GM12878 (cell line): Measurements from ENCODE around the gene FAM117B. TPM values are rescaled to one million over a fixed set of nuclear protein-coding genes. Genes with fewer than 3 reads are reported as not detected.

Experiments
- ATAC-seq: fragments of 200-7000 bp; cut with Tn5 transposase; 3 replicates; pipeline ENCODE4 v1.9.1; 2020; ENCODE audit warnings: mild to moderate bottlenecking, moderate library complexity
- BruUV-seq: library from RNA; stranded (reverse); fragments of 400-500 nt; replicated peaks from 2 replicates; lab custom pipeline; 2021; lab: Mats Ljungman, UMichigan
- CTCF ChIA-PET: fragments of 300-600 bp; sonication (Branson Sonifier 250); formaldehyde crosslinking; extraction: SDS; loops from one replicate; lab custom pipeline; 2021; ENCODE audit warnings: inconsistent platforms; lab: Yijun Ruan, JAX
- POLR2A ChIA-PET: fragments of 350-600 bp; formaldehyde crosslinking; extraction: SDS; loops from one replicate; lab custom pipeline; 2021; ENCODE audit warnings: inconsistent platforms; lab: Charles Lee
- RAD21 ChIA-PET: fragments of 300-600 bp; sonication (Branson Sonifier 250); formaldehyde crosslinking; loops from one replicate; lab custom pipeline; 2023; ENCODE audit warnings: antibody characterized with exemption; ENCODE audit not compliant: unreplicated experiment; lab: Charles Lee
- SMC1A ChIA-PET: fragments of 300-600 bp; sonication (Branson Sonifier 250); formaldehyde crosslinking; loops from one replicate; lab custom pipeline; 2023; ENCODE audit not compliant: unreplicated experiment, uncharacterized antibody; lab: Charles Lee
- DNase-seq: peaks from one replicate; pipeline ENCODE4 v3.0.0-alpha.2; 2011; ENCODE audit warnings: low read depth, low spot score
- FAIRE-seq: peaks from 3 replicates; lab custom pipeline; 2011; peaks lifted over from hg19 to GRCh38; lab: Jason Lieb, UNC
- H2AFZ ChIP-seq: 2 replicates; pipeline ENCODE4 v1.6.0; 2011; ENCODE audit warnings: low read depth, low read length, control low read depth; ENCODE audit not compliant: control insufficient read depth
- H3K27ac ChIP-seq: 2 replicates; pipeline ENCODE4 v1.5.1; 2011; ENCODE audit warnings: control low read depth; ENCODE audit not compliant: control insufficient read depth, insufficient read depth
- H3K27me3 ChIP-seq, 2 experiments: replicated peaks in 1 of 2; 2 replicates each; pipeline versions ENCODE4 v1.6.0 to v1.6.1; 2011; ENCODE audit warnings: low read length in 1 of 2; ENCODE audit not compliant: control insufficient read depth in 2 of 2, insufficient read depth in 2 of 2
- H3K36me3 ChIP-seq, 2 experiments: 2 replicates each; pipeline ENCODE4 v1.5.1; 2011; ENCODE audit warnings: low read length in 1 of 2; ENCODE audit not compliant: control insufficient read depth in 2 of 2, insufficient read depth in 2 of 2
- H3K4me1 ChIP-seq: 2 replicates; pipeline ENCODE4 v1.6.1; 2011; ENCODE audit warnings: mild to moderate bottlenecking, low read length, moderate library complexity, mixed read lengths; ENCODE audit not compliant: control insufficient read depth, insufficient read depth
- H3K4me2 ChIP-seq: 2 replicates; pipeline ENCODE4 v1.6.0; 2011; ENCODE audit warnings: control low read depth; ENCODE audit not compliant: control insufficient read depth, insufficient read depth
- H3K4me3 ChIP-seq: fragments of 200-600 bp; sonication (generic); 2 replicates; pipeline ENCODE4 v1.5.1; 2016
- H3K79me2 ChIP-seq: 2 replicates; pipeline ENCODE4 v1.6.0; 2011; ENCODE audit warnings: low read length; ENCODE audit not compliant: control insufficient read depth, insufficient read depth
- H3K9ac ChIP-seq: 2 replicates; pipeline ENCODE4 v1.8.0; 2011; ENCODE audit warnings: low read length, control low read depth, mixed read lengths; ENCODE audit not compliant: control insufficient read depth, insufficient read depth
- H3K9me3 ChIP-seq: replicated peaks from 3 replicates; pipeline ENCODE4 v1.5.1; 2011; ENCODE audit warnings: mild to moderate bottlenecking, low read length; ENCODE audit not compliant: control insufficient read depth, insufficient read depth
- H4K20me1 ChIP-seq: 2 replicates; pipeline ENCODE4 v1.6.0; 2011; ENCODE audit not compliant: control insufficient read depth, insufficient read depth
- BHLHE40 ChIP-seq, 2 experiments: fragments of 450-650 bp in 1 of 2; IDR thresholded peaks; 2 replicates each; pipeline ENCODE4 v1.6.1; 2011 to 2017; ENCODE audit warnings: low read depth in 2 of 2, borderline replicate concordance in 1 of 2, improper control_type of control experiment in 1 of 2, low read length in 1 of 2, mild to moderate bottlenecking in 1 of 2
- CHD2 ChIP-seq: IDR thresholded peaks from 2 replicates; pipeline ENCODE4 v1.6.1; 2011; ENCODE audit warnings: low read depth, low read length, improper control_type of control experiment, borderline replicate concordance
- GABPA ChIP-seq: IDR thresholded peaks from 2 replicates; pipeline ENCODE4 v1.6.1; 2014; ENCODE audit warnings: antibody characterized with exemption, low read depth, mild to moderate bottlenecking, inconsistent platforms
- MTA3 ChIP-seq: IDR thresholded peaks from 2 replicates; pipeline ENCODE4 v1.6.1; 2012; ENCODE audit warnings: low read length, inconsistent platforms, borderline replicate concordance
- POLR2AphosphoS5 ChIP-seq: IDR thresholded peaks from 2 replicates; pipeline ENCODE4 v1.6.1; 2011; ENCODE audit warnings: mild to moderate bottlenecking, low read length, inconsistent platforms
- RBBP5 ChIP-seq: fragments of 200-600 bp; sonication (generic); conservative IDR thresholded peaks from 2 replicates; pipeline ENCODE4 v1.6.1; 2016
- SREBF1 ChIP-seq: IDR thresholded peaks from 2 replicates; pipeline ENCODE4 v1.6.1; 2012; ENCODE audit warnings: mild to moderate bottlenecking, low read length
- WGBS: methylation state at CpG from one replicate; pipeline ENCODE4 v1.1.6; 2016; ENCODE audit warnings: low lambda C conversion rate; ENCODE audit not compliant: insufficient replicate concordance, insufficient coverage; ENCODE audit errors: missing lambda C conversion rate; 5-methylcytosine and 5-hydroxymethylcytosine counted together
- in situ Hi-C: fragments of 300-500 bp; cut with MboI; formaldehyde crosslinking; loops from 9 replicates; pipeline ENCODE4 v1.14.3; 2018; ENCODE audit warnings: mixed read lengths
- intact Hi-C: fragments of 100-400 bp; cut with micrococcal nuclease; formaldehyde crosslinking; loops from one replicate; pipeline ENCODE4 v1.14.2; 2022; ENCODE audit not compliant: unreplicated experiment
- polyA plus RNA-seq, 11 experiments: library from polyadenylated mRNA; depleted of rRNA in 4 of 11; unstranded in 6 of 11; stranded (reverse) in 5 of 11; fragments of >200 nt; fragmentation: Nextera tagmentation in 4 of 11; fragmentation: Illumina TruSeq in 1 of 11; extraction: Ambion mirVana in 4 of 11; extraction: Trizol in 1 of 11; gene quantifications; 1 replicate in 1 of 11; 2 replicates in 10 of 11; pipeline versions ENCODE4 v1.2.1 to v1.2.3, GENCODE V29; 2011 to 2016; ENCODE audit warnings: inconsistent platforms in 2 of 11, missing spikeins in 2 of 11, low read depth in 1 of 11
- total RNA-seq, 4 experiments: library from RNA; depleted of rRNA in 3 of 4; stranded (reverse); fragments of >200 nt in 3 of 4; fragmentation: Illumina TruSeq in 1 of 4; extraction: Trizol in 1 of 4; gene quantifications; 2 replicates each; pipeline versions ENCODE4 v1.2.1 to v1.2.3, GENCODE V29; 2013 to 2021
- TF ChIP-seq, protein P1 (sequence below): fragments of 450-650 bp; IDR thresholded peaks from 2 replicates; pipeline ENCODE4 v1.6.1; 2017; ENCODE audit warnings: low read depth, mild to moderate bottlenecking, moderate library complexity
- TF ChIP-seq, protein P2 (sequence below): IDR thresholded peaks from 2 replicates; pipeline ENCODE4 v1.6.1; 2011; ENCODE audit warnings: borderline replicate concordance, low read depth, mild to moderate bottlenecking, moderate library complexity, mixed read lengths, low read length; ENCODE audit not compliant: insufficient read depth; ENCODE audit errors: extremely low read length
- TF ChIP-seq, protein P3 (sequence below): fragments of 450-650 bp; IDR thresholded peaks from 2 replicates; pipeline ENCODE4 v1.6.1; 2016; ENCODE audit warnings: mild to moderate bottlenecking
- TF ChIP-seq, protein P4 (sequence below): fragments of 450-650 bp; IDR thresholded peaks from 2 replicates; pipeline ENCODE4 v1.6.1; 2017; ENCODE audit warnings: borderline replicate concordance
- TF ChIP-seq, protein P5 (sequence below): fragments of 150-350 bp; IDR thresholded peaks from 2 replicates; pipeline ENCODE4 v1.6.1; 2016; ENCODE audit warnings: low read depth, low read length

The FAM117B gene
- total and polyA plus RNA-seq, 10 of the 15 experiments (the other 5 are each of a cell fraction or from before 2014, with no cell fraction given): 1.6 to 7.6 (median 4.2) TPM

DNA sequence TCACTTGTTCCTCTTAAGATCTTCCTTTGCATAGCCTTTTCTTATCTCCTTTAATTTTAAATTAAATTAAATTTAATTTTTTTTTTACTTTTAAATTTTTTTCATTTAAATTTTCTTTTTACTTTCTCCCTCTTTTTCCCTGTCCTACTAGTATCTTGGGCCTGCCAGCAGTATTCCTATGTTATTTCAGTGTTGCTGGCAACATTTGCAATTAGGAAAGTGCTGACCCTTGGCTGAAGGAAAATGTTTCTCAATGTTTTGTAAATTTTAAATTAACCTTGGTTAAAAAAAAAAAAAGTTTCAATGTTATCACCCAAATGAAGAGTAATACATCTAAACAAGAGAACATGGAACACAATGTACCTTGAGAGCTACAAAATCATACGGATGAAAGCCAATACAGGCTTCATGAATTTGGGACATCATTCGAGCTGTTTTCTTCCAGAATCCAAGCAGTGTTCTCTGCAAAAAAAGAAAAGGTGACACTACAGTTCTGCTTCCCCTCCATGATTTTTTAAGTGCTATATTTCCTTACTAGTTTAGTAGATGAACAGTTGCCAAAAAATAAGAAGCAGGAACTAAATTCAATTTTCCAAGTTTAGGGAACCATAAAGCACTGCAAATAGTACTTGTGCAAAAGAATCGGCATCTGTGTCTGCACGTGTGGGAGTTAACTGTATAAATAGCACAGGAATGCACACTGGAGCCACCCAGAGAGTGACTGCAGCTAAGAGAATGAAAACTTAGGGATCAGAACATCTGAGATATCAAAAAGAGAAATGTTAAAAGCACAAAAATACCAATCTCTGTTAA is 181.0 kb downstream of the FAM117B start:
- CTCF ChIA-PET: interaction anchor here (1.2 kb wide), 1 partner anchor 28 kb away, joined by 3 read pairs; no protein-coding TSS in a partner anchor
- Histone ChIP-seq H3K27ac (no peak overlapping the region), H4K20me1 (no peaks in the 10 kb centered on the region), H3K9ac (no peak overlapping the region), H2AFZ (no peak overlapping the region), H3K9me3 (no peaks in the 10 kb centered on the region), H3K27me3 (no peaks in the 10 kb centered on the region), H3K4me1 (no peaks in the 10 kb centered on the region), H3K36me3 (no peaks in the 10 kb centered on the region), H3K4me2 (no peak overlapping the region), H3K79me2 (no peaks in the 10 kb centered on the region), H3K4me3 (no peak overlapping the region)
- DNase-seq: no peak
- in situ Hi-C loops: no loop called here
- RAD21 ChIA-PET: interaction anchor here (1.2 kb wide), 1 partner anchor 227 kb away, joined by 4 read pairs; no protein-coding TSS in a partner anchor
- no peak for TF ChIP-seq BHLHE40 (IDR thresholded peaks at IDR 0.05; ENCODE audit: borderline replicate concordance in 1 of 2, low read depth in 2 of 2, low read length in 1 of 2)
- TF ChIP-seq, protein P1, sequence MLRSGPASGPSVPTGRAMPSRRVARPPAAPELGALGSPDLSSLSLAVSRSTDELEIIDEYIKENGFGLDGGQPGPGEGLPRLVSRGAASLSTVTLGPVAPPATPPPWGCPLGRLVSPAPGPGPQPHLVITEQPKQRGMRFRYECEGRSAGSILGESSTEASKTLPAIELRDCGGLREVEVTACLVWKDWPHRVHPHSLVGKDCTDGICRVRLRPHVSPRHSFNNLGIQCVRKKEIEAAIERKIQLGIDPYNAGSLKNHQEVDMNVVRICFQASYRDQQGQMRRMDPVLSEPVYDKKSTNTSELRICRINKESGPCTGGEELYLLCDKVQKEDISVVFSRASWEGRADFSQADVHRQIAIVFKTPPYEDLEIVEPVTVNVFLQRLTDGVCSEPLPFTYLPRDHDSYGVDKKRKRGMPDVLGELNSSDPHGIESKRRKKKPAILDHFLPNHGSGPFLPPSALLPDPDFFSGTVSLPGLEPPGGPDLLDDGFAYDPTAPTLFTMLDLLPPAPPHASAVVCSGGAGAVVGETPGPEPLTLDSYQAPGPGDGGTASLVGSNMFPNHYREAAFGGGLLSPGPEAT: no peak
- TF ChIP-seq SREBF1: no peak
- TF ChIP-seq, protein P2, sequence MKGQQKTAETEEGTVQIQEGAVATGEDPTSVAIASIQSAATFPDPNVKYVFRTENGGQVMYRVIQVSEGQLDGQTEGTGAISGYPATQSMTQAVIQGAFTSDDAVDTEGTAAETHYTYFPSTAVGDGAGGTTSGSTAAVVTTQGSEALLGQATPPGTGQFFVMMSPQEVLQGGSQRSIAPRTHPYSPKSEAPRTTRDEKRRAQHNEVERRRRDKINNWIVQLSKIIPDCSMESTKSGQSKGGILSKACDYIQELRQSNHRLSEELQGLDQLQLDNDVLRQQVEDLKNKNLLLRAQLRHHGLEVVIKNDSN: no peak
- TF ChIP-seq POLR2AphosphoS5: no peak
- no peak for TF ChIP-seq CHD2
- no peak for TF ChIP-seq MTA3
- TF ChIP-seq, protein P3, sequence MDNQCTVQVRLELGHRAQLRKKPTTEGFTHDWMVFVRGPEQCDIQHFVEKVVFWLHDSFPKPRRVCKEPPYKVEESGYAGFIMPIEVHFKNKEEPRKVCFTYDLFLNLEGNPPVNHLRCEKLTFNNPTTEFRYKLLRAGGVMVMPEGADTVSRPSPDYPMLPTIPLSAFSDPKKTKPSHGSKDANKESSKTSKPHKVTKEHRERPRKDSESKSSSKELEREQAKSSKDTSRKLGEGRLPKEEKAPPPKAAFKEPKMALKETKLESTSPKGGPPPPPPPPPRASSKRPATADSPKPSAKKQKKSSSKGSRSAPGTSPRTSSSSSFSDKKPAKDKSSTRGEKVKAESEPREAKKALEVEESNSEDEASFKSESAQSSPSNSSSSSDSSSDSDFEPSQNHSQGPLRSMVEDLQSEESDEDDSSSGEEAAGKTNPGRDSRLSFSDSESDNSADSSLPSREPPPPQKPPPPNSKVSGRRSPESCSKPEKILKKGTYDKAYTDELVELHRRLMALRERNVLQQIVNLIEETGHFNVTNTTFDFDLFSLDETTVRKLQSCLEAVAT: no peak
- TF ChIP-seq, protein P4, sequence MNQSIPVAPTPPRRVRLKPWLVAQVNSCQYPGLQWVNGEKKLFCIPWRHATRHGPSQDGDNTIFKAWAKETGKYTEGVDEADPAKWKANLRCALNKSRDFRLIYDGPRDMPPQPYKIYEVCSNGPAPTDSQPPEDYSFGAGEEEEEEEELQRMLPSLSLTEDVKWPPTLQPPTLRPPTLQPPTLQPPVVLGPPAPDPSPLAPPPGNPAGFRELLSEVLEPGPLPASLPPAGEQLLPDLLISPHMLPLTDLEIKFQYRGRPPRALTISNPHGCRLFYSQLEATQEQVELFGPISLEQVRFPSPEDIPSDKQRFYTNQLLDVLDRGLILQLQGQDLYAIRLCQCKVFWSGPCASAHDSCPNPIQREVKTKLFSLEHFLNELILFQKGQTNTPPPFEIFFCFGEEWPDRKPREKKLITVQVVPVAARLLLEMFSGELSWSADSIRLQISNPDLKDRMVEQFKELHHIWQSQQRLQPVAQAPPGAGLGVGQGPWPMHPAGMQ: no peak
- no peak for TF ChIP-seq GABPA
- TF ChIP-seq RBBP5: no peak
- TF ChIP-seq, protein P5, sequence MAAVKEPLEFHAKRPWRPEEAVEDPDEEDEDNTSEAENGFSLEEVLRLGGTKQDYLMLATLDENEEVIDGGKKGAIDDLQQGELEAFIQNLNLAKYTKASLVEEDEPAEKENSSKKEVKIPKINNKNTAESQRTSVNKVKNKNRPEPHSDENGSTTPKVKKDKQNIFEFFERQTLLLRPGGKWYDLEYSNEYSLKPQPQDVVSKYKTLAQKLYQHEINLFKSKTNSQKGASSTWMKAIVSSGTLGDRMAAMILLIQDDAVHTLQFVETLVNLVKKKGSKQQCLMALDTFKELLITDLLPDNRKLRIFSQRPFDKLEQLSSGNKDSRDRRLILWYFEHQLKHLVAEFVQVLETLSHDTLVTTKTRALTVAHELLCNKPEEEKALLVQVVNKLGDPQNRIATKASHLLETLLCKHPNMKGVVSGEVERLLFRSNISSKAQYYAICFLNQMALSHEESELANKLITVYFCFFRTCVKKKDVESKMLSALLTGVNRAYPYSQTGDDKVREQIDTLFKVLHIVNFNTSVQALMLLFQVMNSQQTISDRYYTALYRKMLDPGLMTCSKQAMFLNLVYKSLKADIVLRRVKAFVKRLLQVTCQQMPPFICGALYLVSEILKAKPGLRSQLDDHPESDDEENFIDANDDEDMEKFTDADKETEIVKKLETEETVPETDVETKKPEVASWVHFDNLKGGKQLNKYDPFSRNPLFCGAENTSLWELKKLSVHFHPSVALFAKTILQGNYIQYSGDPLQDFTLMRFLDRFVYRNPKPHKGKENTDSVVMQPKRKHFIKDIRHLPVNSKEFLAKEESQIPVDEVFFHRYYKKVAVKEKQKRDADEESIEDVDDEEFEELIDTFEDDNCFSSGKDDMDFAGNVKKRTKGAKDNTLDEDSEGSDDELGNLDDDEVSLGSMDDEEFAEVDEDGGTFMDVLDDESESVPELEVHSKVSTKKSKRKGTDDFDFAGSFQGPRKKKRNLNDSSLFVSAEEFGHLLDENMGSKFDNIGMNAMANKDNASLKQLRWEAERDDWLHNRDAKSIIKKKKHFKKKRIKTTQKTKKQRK: no peak
- WGBS: 97% methylated on average over 4 of the region's 4 CpGs
- SMC1A ChIA-PET: interaction anchor here (0.5 to 3.2 kb wide), 4 partner anchors 10 to 227 kb away, joined by 3 to 8 read pairs (median 4); no protein-coding TSS in a partner anchor
- ATAC-seq: no peak
- intact Hi-C loops: no loop called here
- POLR2A ChIA-PET: interaction anchor here (0.5 kb wide), 1 partner anchor 389 kb away, joined by 6 read pairs; no protein-coding TSS in a partner anchor
- no TSS peak for BruUV-seq
- FAIRE-seq: no peak
